A549 (cell line): ENCODE data around the gene CACFD1. TPM values are rescaled to one million over a fixed set of nuclear protein-coding genes. Genes with fewer than 3 reads are reported as not detected.
"Not testable (repeated sequence)": the region's sequence is repeated elsewhere in the genome, so short reads cannot be mapped to it uniquely, and the experiment has no call there.

Experiments used
- ATAC-seq, 2 experiments: fragments of 200-7000 bp in 1 of 2; fragments of >200 bp in 1 of 2; cut with Nextera tagmentation in 1 of 2; cut with Tn5 transposase in 1 of 2; 3 replicates each; pipeline versions ENCODE4 v1.8.0 to v1.9.1; 2018 to 2020; ENCODE audit warnings: mild to moderate bottlenecking in 1 of 2, moderate library complexity in 1 of 2
- CTCF ChIA-PET: fragments of 300-600 bp; sonication (Branson Sonifier 250); formaldehyde crosslinking; extraction: SDS; loops from one replicate; lab custom pipeline; 2021; ENCODE audit warnings: antibody characterized with exemption, inconsistent platforms; lab: Yijun Ruan, JAX
- POLR2A ChIA-PET: fragments of 350-600 bp; formaldehyde crosslinking; extraction: SDS; loops from one replicate; lab custom pipeline; 2021; ENCODE audit warnings: antibody characterized with exemption, inconsistent platforms; lab: Yijun Ruan, JAX
- DNase-seq, 2 experiments: peaks; one replicate each; pipeline versions ENCODE4 v3.0.0 to v3.0.0-alpha.2; 2011 to 2016; ENCODE audit warnings: low read depth in 1 of 2, low spot score in 1 of 2
- FAIRE-seq: peaks from 2 replicates; lab custom pipeline; 2011; peaks lifted over from hg19 to GRCh38; lab: Jason Lieb, UNC
- H3K27ac ChIP-seq, 2 experiments: fragments of >200 bp; sonication (Bioruptor Twin); formaldehyde crosslinking; 3 replicates each; pipeline ENCODE4 v1.5.1; 2016 to 2017
- H3K4me1 ChIP-seq: fragments of >200 bp; sonication (Bioruptor Twin); formaldehyde crosslinking; 3 replicates; pipeline ENCODE4 v1.6.1; 2016
- H3K4me2 ChIP-seq: fragments of >200 bp; sonication (Bioruptor Twin); formaldehyde crosslinking; 3 replicates; pipeline ENCODE4 v1.6.1; 2016
- H3K4me3 ChIP-seq: fragments of >200 bp; sonication (Bioruptor Twin); formaldehyde crosslinking; 3 replicates; pipeline ENCODE4 v1.5.1; 2016
- H3K9me3 ChIP-seq: fragments of >200 bp; sonication (Bioruptor Twin); formaldehyde crosslinking; 3 replicates; pipeline ENCODE4 v1.6.1; 2016
- CBX2 ChIP-seq: fragments of 200-600 bp; sonication (generic); IDR thresholded peaks from 2 replicates; pipeline ENCODE4 v1.6.1; 2016; ENCODE audit warnings: low read depth, mild to moderate bottlenecking, borderline replicate concordance
- CEBPB ChIP-seq, 2 experiments: fragments of >200 bp in 1 of 2; sonication (Bioruptor Twin) in 1 of 2; formaldehyde crosslinking in 1 of 2; IDR thresholded peaks; 2 replicates each; pipeline ENCODE4 v1.6.1; 2012 to 2016
- CHD2 ChIP-seq: fragments of 150-350 bp; IDR thresholded peaks from 2 replicates; pipeline ENCODE4 v1.6.1; 2014; ENCODE audit warnings: low read length; ENCODE audit not compliant: partially characterized antibody
- EHMT2 ChIP-seq: fragments of 200-600 bp; sonication (generic); IDR thresholded peaks from 2 replicates; pipeline ENCODE4 v1.6.1; 2016; ENCODE audit warnings: antibody characterized with exemption, low read depth, mild to moderate bottlenecking, moderate library complexity
- EP300 ChIP-seq, 2 experiments: fragments of >200 bp; sonication (Bioruptor Twin); formaldehyde crosslinking; IDR thresholded peaks; 2 replicates in 1 of 2; 3 replicates in 1 of 2; pipeline ENCODE4 v1.6.1; 2016 to 2017
- ESRRA ChIP-seq: fragments of 150-350 bp; IDR thresholded peaks from 2 replicates; pipeline ENCODE4 v1.6.1; 2014; ENCODE audit warnings: mild to moderate bottlenecking, low read length, borderline replicate concordance
- FOSL2 ChIP-seq, 2 experiments: fragments of 450-650 bp in 1 of 2; fragments of >200 bp in 1 of 2; sonication (Bioruptor Twin) in 1 of 2; formaldehyde crosslinking; IDR thresholded peaks; 2 replicates each; pipeline versions ENCODE4 v1.5.0 to v1.6.1; 2016 to 2020; ENCODE audit warnings: mild to moderate bottlenecking in 1 of 2, moderate library complexity in 1 of 2
- FOXS1 ChIP-seq: fragments of 250-450 bp; sonication (Bioruptor Pico); IDR thresholded peaks from 2 replicates; pipeline ENCODE4 v1.5.0; 2020; ENCODE audit warnings: mild to moderate bottlenecking, moderate library complexity
- HEYL ChIP-seq: fragments of 250-450 bp; sonication (Bioruptor Pico); IDR thresholded peaks from 2 replicates; pipeline ENCODE4 v1.8.0; 2021; ENCODE audit warnings: mild to moderate bottlenecking, moderate library complexity
- KDM5A ChIP-seq: fragments of 200-600 bp; sonication (generic); IDR thresholded peaks from 2 replicates; pipeline ENCODE4 v1.6.1; 2016; ENCODE audit warnings: antibody characterized with exemption, mild to moderate bottlenecking
- MAFK ChIP-seq: fragments of 450-650 bp; IDR thresholded peaks from 2 replicates; pipeline ENCODE4 v1.6.1; 2014; ENCODE audit not compliant: partially characterized antibody
- MAX ChIP-seq: IDR thresholded peaks from 2 replicates; pipeline ENCODE4 v1.6.1; 2012
- MYC ChIP-seq: IDR thresholded peaks from 2 replicates; pipeline ENCODE4 v1.6.1; 2012; ENCODE audit warnings: mild to moderate bottlenecking, inconsistent platforms, low read length, improper control_type of control experiment, borderline replicate concordance
- PHF8 ChIP-seq: fragments of 200-600 bp; sonication (generic); IDR thresholded peaks from 2 replicates; pipeline ENCODE4 v1.6.1; 2016; ENCODE audit warnings: low read depth, mild to moderate bottlenecking, antibody characterized with exemption, moderate library complexity, borderline replicate concordance
- RARB ChIP-seq: fragments of 250-450 bp; sonication (Bioruptor Pico); IDR thresholded peaks from 2 replicates; pipeline ENCODE4 v1.8.0; 2021; ENCODE audit warnings: mild to moderate bottlenecking, moderate library complexity
- RNF2 ChIP-seq: fragments of 200-600 bp; sonication (generic); IDR thresholded peaks from 2 replicates; pipeline ENCODE4 v1.6.1; 2016; ENCODE audit warnings: low read depth, mild to moderate bottlenecking, antibody characterized with exemption, moderate library complexity, borderline replicate concordance
- SMC3 ChIP-seq: fragments of >200 bp; sonication (Bioruptor Twin); formaldehyde crosslinking; IDR thresholded peaks from 3 replicates; pipeline ENCODE4 v1.6.1; 2018; ENCODE audit warnings: inconsistent platforms
- SREBF2 ChIP-seq: fragments of 450-650 bp; IDR thresholded peaks from 2 replicates; pipeline ENCODE4 v1.6.1; 2014; ENCODE audit warnings: mild to moderate bottlenecking, moderate library complexity
- ZC3H11A ChIP-seq: fragments of 450-650 bp; IDR thresholded peaks from 2 replicates; pipeline ENCODE4 v1.6.1; 2014; ENCODE audit warnings: antibody characterized with exemption, mild to moderate bottlenecking
- WGBS: methylation state at CpG from one replicate; pipeline ENCODE4 v1.1.6; 2017; ENCODE audit errors: missing lambda C conversion rate; 5-methylcytosine and 5-hydroxymethylcytosine counted together
- polyA plus RNA-seq, 4 experiments: library from polyadenylated mRNA; depleted of rRNA in 3 of 4; stranded (reverse); fragments of >200 nt; fragmentation: RNase III in 1 of 4; extraction: RNeasy Plus Mini Kit Qiagen cat#74134 plus additional on column Dnase treatment in 1 of 4; gene quantifications; 2 replicates in 3 of 4; 3 replicates in 1 of 4; pipeline ENCODE4 v1.2.3, GENCODE V29; 2011 to 2017
- TF ChIP-seq, protein P1 (sequence below): fragments of 250-450 bp; sonication (Bioruptor Pico); IDR thresholded peaks from 2 replicates; pipeline ENCODE4 v1.5.0; 2020; ENCODE audit warnings: low read depth, mild to moderate bottlenecking, moderate library complexity
- TF ChIP-seq, protein P2 (sequence below): IDR thresholded peaks from 2 replicates; pipeline ENCODE4 v1.6.1; 2012

CACFD1 gene
- polyA plus RNA-seq, 2 of the 4 experiments (the other 2 are of a cell fraction), result 5.0 to 8.0 TPM

DNA sequence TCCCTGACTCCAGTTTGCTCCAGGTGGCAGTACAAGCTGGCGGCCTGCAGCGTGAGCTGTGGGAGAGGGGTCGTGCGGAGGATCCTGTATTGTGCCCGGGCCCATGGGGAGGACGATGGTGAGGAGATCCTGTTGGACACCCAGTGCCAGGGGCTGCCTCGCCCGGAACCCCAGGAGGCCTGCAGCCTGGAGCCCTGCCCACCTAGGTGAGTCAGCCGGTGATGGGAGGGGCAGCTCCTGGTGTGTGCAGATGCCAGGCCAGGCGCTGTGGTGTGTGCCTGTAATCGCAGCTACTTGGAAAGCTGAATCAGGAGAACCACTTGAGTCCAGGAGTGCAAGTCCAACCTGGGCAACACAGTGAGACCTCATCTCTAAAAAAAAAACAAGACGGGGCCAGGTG lies 10.0 kb upstream of the CACFD1 start:
- DNase-seq, result peak; percentile 62 to 73
- peak; percentile 77 to 87 for ATAC-seq
- no peaks in the 10 kb centered on the region for H3K9me3 ChIP-seq
- 66% methylated on average over 7 of the region's 12 CpGs for WGBS
- H3K4me2 ChIP-seq, result 0 out of 3 replicates have a peak overlapping the region, but pooled peaks have one; percentile 19
- CTCF ChIA-PET, result interaction anchor here (1.2 to 1.4 kb wide), 3 partner anchors 12 to 19 kb away, joined by 4 to 6 read pairs (median 5); no protein-coding TSS in a partner anchor
- FAIRE-seq, result no peak
- H3K4me1 ChIP-seq, result peaks cover 8% of the 10 kb centered on the region; the same call in 2 of the 3 replicates
- no peak overlapping the region for H3K4me3 ChIP-seq
- POLR2A ChIA-PET, result interaction anchor here (1.3 kb wide), 1 partner anchor 10 kb away, joined by 8 read pairs; the partner anchor contains the start of gene CACFD1
- no peak for TF ChIP-seq MYC
- TF ChIP-seq FOSL2 (IDR thresholded peaks at IDR 0.05), result no peak
- TF ChIP-seq FOSL2 (CRISPR knock-in tag; IDR thresholded peaks at IDR 0.05), result peak; percentile 45; the same call in 1 of the 2 replicates
- TF ChIP-seq MAFK, result peak; percentile 20
- TF ChIP-seq SMC3, result no peak
- H3K27ac ChIP-seq, result peak overlapping the region in 1 of 2 experiments; percentile 47; a peak in 3 of 6 replicates

GRCh38 chr9:133451865-133452264 lies 7.9 kb upstream of the CACFD1 start:
- H3K9me3 ChIP-seq, POLR2A ChIA-PET, H3K4me2 ChIP-seq, H3K4me1 ChIP-seq, FAIRE-seq, DNase-seq, H3K4me3 ChIP-seq, H3K27ac ChIP-seq, ATAC-seq: not testable (repeated sequence)
- CTCF ChIA-PET, result interaction anchor here (0.7 kb wide), 1 partner anchor 9 kb away, joined by 3 read pairs; no protein-coding TSS in a partner anchor
- 88% methylated on average over 5 of the region's 5 CpGs for WGBS

GRCh38 chr9:133452562-133452961 lies 7.2 kb upstream of the CACFD1 start:
- peaks cover 8% of the 10 kb centered on the region; the same call in 2 of the 3 replicates for H3K4me1 ChIP-seq
- no peak overlapping the region for H3K27ac ChIP-seq
- TF ChIP-seq CEBPB (IDR thresholded peaks at IDR 0.05), result no peak
- TF ChIP-seq RNF2, result no peak
- TF ChIP-seq MAX, result no peak
- no peak for TF ChIP-seq CHD2
- TF ChIP-seq PHF8, result no peak
- no peak for TF ChIP-seq KDM5A
- TF ChIP-seq, protein P1, sequence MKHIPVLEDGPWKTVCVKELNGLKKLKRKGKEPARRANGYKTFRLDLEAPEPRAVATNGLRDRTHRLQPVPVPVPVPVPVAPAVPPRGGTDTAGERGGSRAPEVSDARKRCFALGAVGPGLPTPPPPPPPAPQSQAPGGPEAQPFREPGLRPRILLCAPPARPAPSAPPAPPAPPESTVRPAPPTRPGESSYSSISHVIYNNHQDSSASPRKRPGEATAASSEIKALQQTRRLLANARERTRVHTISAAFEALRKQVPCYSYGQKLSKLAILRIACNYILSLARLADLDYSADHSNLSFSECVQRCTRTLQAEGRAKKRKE (CRISPR knock-in tag), result no peak
- TF ChIP-seq HEYL, result no peak
- no peak for TF ChIP-seq EP300 (IDR thresholded peaks at IDR 0.05)
- no peak for TF ChIP-seq EHMT2
- TF ChIP-seq CBX2, result no peak
- TF ChIP-seq FOXS1, result no peak
- no peak for TF ChIP-seq RARB (CRISPR knock-in tag)
- TF ChIP-seq, protein P2, sequence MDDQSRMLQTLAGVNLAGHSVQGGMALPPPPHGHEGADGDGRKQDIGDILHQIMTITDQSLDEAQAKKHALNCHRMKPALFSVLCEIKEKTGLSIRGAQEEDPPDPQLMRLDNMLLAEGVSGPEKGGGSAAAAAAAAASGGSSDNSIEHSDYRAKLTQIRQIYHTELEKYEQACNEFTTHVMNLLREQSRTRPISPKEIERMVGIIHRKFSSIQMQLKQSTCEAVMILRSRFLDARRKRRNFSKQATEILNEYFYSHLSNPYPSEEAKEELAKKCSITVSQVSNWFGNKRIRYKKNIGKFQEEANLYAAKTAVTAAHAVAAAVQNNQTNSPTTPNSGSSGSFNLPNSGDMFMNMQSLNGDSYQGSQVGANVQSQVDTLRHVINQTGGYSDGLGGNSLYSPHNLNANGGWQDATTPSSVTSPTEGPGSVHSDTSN, result no peak
- no peak for TF ChIP-seq SREBF2
- TF ChIP-seq ESRRA, result no peak
- TF ChIP-seq ZC3H11A, result no peak
- no peak overlapping the region for H3K4me3 ChIP-seq
- WGBS, result 48% methylated on average over 7 of the region's 7 CpGs
- H3K4me2 ChIP-seq, result no peak overlapping the region
- FAIRE-seq (no peak), DNase-seq (no peak), ATAC-seq (no peak)
- POLR2A ChIA-PET, result no interaction called here
- CTCF ChIA-PET, result interaction anchor here (0.7 to 2.5 kb wide), 2 partner anchors 9 to 10 kb away, joined by 3 to 6 read pairs; no protein-coding TSS in a partner anchor
- no peaks in the 10 kb centered on the region for H3K9me3 ChIP-seq
